WI38 (cell line): ENCODE data around the gene GAS5.

Source experiments
- H3K4me3 ChIP-seq: 2 replicates; pipeline ENCODE4 v1.5.1; 2011; ENCODE audit warnings: low read depth, mild to moderate bottlenecking, control low read depth, low read length
- TF ChIP-seq, protein P1 (sequence below): IDR thresholded peaks from 2 replicates; pipeline ENCODE4 v1.5.1; 2012; ENCODE audit warnings: low read depth, mild to moderate bottlenecking, control low read depth, low read length

The GAS5 gene

DNA sequence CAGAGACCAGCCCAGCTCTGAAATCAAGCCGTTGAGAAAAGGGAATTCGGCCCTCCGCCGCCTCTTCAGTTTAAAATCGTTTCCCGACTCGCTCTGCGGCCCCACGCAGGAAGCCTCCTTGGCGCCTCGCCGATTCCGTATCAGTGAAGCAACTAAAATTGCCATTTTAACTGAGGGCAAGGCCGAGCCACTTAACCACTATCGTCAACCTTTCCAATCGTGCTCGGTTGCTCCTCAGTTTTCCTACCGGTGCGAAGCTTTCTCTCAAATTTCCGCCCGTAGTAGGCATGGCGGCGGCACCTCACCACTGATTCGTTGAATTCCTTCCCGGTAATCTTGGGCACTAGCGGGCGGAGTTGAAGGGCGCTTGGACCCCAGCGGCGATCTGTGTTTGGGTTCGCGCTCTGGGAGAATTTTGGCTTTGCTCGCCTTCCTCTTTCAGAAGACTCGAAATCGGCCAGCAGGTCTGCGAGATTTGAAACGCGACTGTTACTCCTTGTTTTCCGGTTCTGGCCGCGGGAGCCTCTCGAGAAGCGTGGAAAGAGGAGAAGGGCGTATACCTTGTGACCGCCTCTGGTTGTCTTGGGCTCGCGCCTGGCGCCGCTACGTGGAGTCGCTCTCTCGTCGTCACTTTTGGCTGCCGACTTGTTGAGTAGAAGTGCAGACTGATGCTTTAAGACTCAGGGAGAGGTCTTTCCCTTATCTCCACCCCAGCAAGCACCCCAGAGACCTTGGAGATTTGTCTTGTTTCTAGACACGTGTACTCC lies 43.3 kb downstream of the GAS5 start, which contains the start of the genes CENPL and DARS2:
Gene CENPL (minus strand): TSS at position 569 of the 767 bp plus-strand sequence. CDS start 13,584 bp downstream, outside the sequence.
Gene DARS2 (plus strand): TSS at position 359 of the 767 bp plus-strand sequence. CDS start 557 bp downstream, outside the sequence.
- peak within 1 kb of the TSS; percentile 95 for H3K4me3 ChIP-seq
- TF ChIP-seq, protein P1, sequence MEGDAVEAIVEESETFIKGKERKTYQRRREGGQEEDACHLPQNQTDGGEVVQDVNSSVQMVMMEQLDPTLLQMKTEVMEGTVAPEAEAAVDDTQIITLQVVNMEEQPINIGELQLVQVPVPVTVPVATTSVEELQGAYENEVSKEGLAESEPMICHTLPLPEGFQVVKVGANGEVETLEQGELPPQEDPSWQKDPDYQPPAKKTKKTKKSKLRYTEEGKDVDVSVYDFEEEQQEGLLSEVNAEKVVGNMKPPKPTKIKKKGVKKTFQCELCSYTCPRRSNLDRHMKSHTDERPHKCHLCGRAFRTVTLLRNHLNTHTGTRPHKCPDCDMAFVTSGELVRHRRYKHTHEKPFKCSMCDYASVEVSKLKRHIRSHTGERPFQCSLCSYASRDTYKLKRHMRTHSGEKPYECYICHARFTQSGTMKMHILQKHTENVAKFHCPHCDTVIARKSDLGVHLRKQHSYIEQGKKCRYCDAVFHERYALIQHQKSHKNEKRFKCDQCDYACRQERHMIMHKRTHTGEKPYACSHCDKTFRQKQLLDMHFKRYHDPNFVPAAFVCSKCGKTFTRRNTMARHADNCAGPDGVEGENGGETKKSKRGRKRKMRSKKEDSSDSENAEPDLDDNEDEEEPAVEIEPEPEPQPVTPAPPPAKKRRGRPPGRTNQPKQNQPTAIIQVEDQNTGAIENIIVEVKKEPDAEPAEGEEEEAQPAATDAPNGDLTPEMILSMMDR: no peak

DNA sequence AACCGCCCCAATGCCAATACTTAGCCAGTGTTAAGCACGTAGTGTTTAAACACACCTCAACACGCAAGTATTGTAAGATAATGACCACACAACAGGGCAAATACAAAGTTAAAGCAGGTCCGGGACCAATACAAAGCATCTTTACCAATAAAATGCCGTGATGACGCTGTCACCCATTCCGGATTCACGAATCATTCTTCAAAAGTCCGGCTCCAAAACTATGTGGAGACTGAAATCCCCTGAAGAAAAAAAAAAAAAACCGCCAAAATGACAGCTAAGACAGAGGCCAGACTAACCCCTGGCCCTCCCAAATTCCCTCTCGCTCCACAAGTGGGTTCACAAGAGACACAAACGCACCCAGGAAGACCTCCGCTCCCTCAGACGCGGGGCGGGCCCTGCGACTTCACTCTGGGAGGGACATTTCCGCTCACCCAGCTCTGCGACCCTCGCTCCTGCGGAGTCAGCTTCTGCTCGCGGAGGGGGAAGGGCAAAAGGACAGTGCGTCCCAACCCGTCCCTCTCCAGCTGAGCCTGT lies 43.9 kb downstream of the GAS5 start:
- TF ChIP-seq, protein P1: no peak
- peak overlapping the region; percentile 95 for H3K4me3 ChIP-seq

DNA sequence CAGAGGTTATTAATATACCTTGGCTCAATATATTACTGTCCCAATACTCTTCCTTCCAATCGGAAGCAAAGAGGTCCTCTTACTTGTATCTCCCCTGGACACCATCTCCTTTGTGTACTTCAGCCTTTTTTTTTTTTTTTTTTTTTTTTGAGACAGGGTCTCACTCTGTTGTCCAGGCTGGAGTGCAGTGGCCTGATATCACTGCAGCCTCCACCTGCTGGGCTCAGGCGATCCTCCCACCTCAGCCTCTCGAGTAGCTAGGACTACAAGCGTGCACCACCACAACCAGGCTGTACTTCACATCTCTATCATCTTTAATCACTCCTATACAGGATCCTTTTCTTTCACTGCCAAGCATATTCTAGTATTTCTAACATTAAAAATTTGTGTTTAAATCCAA lies 46.1 kb downstream of the GAS5 start:
- TF ChIP-seq, protein P1: no peak
- H3K4me3 ChIP-seq: no peak overlapping the region

DNA sequence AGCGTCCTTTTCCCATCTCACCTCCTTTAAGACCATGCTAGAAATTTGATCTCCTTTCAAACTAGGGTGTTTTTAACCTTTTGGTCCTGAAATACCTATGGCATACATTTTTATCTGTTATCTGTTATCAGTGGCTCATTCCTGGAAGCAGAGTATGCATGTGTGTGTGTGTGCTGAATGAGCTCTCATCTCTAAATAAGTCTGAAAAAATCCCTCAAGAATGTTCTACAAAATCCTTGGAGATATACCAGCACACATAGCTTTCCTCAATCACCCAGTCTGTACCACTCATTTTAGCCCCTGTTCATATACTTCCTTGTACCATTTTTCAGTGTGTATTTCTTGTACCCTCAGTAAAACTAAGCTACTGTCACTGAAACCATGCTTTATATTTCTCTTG lies 49.3 kb downstream of the GAS5 start:
- TF ChIP-seq, protein P1: no peak
- H3K4me3 ChIP-seq: no peak overlapping the region
